Stimulated activated CD4-positive, alpha-beta T cell treated with anti-CD3 and anti-CD28 coated beads, Interleukin-1b, Interleukin-23, amount 100 ng/mL, for 48 hours (primary cell): ENCODE measurements around the gene SIGLEC14.
A peak's percentile ranks its signal among the peaks of the same experiment; 100 is the strongest.
"Not testable (repeated sequence)": the region's sequence is repeated elsewhere in the genome, so short reads cannot be mapped to it uniquely, and the experiment has no call there.

ENCODE experiments used
- DNase-seq: peaks from one replicate; pipeline ENCODE4 v3.0.0-alpha.2; 2020

SIGLEC14 gene

DNA sequence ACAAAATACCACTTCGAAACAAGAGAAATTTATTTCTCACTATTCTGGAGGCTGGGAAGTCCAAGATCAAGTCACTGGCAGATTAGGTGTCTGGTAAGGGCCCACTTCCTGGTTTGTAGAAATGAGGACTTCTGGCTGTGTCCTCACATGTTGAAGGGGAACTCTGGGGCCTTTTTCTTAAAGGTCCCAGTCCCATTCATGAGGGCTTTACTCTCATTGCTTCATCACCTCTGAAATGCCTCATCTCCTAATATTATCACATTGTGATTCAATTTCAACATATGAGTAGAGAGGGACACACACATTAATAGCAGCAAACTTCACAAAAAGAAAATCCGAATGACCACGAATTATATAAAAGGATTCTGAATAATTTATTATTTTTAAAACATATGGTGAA, 21.6 kb upstream of the SIGLEC14 start:
- no peak for DNase-seq

DNA sequence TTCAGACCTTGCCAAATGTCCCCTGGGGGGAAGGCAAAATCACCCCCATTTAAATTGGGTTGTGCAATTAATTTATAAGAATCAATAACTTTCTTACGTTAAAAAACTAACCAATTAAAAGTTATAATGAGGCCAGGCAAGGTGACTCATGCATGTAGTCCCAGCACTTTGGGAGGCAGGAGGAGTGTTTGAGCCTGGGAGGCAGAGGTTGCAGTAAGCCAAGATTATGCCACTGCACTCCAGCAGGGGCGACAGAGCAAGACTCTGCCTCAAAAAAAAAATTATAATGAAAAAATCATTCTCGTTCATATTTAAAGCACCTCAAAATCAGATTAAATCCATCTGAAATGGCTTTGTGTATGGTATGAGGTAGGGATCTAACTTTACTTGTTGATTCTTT, 18.4 kb upstream of the SIGLEC14 start:
- no peak for DNase-seq

DNA sequence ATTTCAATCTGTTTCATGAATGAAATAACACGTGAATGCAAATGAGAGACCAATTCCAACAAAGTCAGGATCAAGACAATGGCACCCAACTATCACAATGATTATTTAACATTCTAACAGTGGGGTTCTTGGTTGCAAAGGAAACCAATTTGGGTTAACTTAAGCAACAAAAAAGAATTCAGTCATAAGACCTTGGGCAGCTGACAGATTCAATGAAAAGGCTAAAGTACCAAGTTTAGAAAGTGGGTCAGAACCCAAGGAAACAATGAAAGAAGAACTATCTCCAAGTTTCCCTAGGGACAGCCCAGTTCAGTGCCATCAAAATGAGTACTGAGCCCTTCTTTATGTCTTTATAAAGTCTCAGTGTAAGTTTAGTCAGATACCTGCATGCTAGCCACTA, 17.5 kb upstream of the SIGLEC14 start:
- no peak for DNase-seq

DNA sequence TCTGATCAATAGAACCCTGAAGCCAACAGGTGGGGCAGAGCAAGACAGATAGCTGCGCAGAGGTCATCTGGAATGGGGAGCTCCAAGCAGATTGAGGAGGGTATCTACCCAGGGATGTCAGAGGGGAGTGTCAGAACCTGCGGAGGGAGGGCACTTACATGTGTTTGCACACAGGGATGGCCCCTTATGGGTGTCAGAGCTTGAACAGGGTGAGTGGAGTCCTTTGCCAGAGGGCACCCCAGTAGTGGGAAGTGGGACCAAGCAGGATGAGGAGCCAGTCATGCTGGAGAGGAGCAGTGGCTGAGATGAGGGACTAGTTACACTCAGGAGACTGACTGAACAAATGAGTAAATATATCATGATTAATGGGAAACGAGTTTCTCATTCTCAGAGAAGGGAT, 17.0 kb upstream of the SIGLEC14 start:
- DNase-seq, result no peak

DNA sequence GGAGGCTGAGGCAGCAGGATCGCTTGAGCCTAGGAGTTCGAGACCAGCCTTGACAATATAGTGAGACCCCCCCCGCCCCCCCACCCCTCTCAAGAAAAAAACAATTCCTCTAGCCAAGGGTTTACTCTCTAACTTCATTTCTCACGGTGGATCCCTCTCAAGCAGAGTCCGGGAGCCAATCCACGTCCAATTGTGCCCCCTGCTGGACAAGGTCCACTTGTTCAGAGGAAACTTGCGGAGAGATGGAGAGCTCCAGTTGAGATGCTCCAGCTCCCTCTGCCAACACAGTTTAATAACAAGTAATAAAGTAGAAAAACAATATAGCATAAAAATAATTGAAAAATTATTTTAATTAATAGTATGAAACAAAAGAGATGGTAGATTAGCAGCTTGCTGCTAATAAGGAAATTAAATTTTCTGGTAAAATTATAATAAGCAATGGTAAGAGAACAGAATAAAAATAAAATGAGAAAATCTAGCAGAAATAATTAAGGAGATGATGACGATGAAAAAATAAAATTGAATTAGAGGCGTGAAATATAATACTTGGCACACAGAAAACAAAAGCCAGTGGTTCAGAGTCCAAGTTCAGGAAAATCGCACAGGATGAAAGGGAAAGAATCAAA, 14.5 kb upstream of the SIGLEC14 start:
- peak; percentile 64 for DNase-seq

DNA sequence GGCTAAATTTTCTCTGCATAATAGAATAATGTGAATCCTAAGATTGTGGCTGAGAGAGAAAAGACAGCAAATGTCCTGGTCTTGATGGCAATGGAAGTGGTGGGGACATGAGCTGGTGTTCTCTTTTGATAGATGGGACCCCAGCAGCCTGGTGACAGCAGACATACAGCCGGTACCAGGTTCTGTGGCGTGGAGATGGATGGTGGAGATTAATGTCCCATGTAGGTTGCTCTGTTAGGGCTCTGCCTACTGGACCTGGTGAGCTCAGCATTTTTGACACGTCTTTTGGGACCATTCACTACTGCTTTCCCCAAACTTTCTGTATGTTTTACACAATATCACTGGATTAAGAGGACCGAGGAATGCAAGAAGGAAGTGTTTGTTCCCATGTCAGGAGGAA, 8.2 kb upstream of the SIGLEC14 start:
- DNase-seq, result no peak

DNA sequence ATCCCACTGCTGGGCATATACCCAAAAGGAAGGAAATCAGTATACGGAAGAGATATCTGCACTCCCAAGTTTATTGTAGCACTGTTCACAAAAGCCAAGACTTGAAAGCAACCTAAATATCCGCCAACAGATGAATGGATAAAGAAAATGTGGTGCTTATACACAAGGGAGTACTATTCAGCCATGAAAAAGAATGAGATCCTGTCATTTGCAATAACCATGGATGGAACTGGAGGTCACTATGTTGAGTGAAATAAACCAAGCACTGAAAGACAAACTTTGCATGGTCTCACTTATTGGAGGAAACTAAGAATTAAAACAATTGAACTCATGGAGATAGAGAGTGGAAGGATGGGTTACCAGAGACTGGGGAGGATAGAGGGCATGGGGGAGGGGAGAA, 6.5 kb upstream of the SIGLEC14 start:
- no peak for DNase-seq

DNA sequence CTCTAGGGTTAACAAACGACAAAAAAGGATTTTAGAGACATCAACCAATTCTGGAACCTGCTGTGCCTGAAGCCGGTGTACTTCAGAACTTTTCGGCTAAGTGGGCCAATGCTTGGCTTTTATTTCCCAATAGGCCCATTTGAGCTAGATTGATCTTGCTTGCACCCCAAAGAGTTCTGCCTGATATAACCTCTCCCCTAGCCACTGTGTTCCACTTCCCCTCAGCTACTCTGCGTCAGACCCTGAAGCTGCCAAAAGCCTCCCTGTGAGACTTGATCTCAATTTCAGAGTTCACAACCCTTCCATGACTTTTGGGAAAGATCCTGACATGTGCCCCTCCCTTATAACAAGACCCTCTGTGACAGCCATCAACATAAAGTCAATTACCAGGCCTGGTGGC, 5.6 kb upstream of the SIGLEC14 start:
- no peak for DNase-seq

DNA sequence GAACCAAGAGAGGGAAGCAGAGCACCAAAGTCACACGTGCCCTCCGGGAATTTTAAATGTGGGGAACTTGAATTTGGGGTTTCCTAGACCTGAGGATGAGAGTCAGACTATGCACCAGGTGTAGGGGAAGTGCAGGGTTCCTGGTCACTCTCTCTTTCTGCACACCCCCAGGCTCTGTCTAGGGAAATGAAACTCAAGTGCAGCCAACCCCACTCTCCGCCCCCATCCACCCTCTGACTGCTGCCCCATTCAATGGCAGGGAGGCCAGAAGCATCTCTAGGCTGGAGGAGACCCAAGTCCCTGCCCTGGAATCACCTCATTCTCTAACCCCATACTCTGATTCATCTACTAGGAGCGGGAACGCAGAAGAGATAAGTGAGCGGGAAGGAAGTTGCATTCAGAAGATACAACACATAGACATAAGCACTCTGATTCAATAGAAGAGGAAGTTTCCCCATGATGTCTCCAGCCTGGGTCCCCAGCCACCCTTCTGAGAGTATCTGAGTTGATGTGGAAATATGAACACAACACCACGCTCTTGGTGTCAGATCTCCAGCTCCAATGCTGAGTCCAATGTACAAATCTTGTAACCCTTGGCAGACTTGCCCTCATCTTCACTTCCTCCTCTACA, 4.7 kb upstream of the SIGLEC14 start:
- no peak for DNase-seq

DNA sequence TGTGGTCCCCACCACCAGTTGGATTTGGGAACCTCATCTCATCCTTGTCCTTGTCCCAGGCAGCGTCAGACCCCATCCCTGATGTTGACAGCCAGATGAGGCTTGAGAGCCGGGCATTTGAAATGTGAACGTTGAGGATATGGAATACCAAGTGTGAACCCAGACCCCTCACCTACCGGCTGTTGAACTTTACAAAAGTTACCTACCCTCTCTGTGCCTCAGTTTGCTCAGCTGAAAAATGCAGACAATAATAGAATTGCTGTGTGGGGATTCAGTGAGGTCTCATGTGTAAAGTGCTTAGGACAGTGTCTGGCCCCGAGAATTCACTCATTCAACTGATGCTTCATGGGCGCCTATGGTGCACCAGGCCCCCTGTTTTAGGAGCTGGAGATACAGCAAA, 693 bp upstream of the SIGLEC14 start:
- DNase-seq, result no peak

DNA sequence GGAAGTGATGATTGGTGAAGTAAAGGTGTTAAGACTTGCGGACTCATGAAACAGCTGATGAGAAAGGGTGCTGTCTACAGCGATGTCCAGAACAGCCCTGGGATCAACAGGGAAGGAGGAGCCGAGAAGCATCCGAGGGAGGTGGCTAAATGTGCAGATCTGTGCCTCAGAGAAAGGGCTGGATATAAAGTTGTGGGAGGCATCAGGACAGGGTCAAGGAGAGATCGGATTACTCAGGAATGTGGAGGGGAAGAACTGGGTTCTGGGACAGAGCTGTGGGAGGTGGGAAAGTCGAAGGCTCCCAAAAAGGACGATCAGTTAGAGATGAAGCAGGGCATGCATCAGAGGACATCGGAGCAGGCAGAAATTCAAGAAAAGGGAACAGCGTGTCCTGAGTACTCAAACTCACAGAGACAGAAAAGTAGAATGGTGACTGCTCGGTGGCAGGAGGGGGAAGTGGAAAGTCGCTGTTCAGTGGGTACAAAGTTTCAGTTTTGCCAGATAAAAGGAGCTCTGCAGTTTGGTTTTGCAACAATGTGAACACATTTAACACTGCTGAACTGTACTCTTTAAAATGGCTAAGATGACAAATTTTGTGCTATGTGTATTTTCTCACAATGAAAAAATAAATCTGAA, 1.9 kb downstream of the SIGLEC14 start:
- DNase-seq, result no peak

DNA sequence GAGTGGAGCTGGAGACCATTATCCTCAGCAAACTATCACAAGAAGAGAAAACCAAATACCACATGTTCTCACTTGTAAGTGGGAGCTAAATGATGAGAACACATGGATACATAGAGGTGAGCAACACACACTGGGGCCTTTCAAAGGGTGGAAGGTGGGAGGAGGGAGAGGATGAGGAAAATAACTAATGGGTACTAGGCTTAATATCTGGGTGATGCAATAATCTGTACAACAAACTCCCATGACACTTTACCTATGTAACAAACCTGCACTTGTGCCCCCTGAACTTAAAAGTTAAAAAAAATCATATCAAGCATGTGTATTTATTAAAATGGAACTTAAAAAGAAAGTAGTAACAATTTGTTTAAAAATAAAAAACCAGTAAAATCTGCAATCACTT, 5.0 kb downstream of the SIGLEC14 start:
- DNase-seq, result no peak

DNA sequence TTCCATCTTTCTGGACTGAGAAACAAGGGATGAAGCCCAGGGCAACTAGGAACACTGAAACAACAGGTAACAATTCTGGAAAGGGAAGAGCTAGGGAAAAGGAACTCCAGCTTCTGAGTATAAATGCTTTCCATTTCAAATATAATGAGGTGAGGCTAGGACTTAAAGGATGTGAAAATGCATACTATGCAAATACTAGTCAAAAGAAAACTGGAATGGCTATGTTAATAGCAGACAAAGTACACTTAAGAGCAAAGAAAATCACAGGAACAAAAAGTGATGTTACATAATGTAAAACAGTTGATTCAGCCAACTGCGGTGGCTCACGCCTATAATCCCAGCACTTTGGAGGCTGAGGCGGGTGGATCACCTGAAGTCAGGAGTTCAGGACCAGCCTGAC, 6.2 kb downstream of the SIGLEC14 start:
- DNase-seq, result no peak

DNA sequence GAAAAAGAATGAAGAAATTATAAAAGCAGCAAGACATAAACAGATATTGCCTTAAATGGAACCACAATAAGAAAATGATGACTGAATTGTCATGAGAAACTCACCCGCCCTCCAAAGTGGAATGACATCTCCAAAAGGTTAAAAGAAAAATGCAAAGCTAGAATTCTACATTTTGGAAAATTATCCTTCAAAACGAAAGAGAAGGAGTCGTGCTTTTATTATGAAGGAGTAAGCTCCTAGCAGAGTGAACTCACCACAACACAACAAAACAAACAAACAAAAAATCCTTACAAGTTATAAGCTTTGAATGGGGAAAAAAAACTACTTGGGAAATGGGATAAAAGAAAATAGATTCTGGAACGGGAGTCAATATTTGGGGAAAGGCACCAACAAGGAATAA, 6.7 kb downstream of the SIGLEC14 start:
- no peak for DNase-seq

DNA sequence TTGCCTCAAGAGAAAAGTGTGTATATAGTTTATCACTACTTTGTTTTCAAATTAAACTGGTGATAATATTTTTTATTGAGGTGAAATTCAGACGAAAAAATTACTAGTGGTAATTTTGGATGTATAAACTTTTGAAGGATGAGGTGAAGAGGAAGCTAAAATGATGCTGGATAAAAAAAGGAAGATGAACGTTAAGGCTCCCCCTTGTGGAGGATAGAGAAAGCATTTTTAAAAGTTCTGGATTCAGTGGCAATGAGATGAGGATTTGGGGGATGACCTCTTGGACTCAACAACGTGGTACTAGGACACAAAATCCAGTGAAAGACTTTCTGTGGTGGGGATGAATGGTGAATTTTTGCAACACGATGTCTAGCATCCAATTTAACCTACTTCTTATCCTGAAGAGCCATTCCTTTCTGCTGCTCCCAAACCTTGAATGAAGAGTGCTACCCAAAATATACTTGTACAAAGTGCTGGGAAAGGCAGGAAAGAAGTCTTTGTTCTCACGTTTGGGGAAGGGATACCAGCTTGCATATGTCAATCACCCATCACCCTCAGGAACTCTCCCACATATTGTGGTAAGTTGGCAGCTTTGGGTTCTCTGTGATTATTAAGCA, 9.2 kb downstream of the SIGLEC14 start:
- DNase-seq, result no peak

DNA sequence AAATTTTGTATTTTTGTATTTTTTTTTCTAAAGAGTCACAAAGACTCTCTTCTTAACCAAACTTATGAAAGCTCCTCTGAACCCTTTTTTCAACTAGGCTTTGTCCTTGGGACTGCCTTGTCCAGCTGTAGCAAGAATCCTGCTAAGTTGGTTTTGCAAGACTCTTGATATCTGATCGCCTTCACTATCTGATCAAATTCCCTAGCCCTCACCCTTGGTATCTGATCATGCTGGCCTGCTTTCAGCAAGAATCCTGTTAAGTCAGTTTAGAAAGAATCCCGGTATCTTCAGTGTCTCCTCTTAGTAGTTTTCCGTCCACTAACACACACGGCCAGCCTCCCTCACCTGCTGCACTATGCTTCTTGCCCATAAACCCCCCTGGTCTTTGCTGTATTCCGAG, 14.5 kb downstream of the SIGLEC14 start:
- no peak for DNase-seq

DNA sequence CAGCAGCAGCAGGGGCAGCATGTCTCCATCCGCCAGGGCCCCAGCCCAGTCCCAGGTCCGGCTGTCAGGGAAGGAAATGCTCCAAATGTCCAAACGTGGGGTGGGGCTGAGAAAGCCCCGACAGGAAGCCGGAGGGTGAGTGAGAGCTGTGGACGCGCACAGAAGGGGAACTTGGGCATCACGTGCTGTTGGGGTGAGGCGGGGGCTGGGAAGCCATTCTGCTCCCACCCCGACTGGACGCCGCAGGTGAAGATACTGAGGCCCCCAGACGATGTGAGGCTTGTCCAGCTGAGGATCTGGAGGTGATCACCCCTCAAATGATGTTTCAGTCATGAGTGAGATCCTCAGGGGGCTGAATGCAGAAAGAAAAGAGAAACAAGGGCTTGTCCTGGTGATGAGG, 16.3 kb downstream of the SIGLEC14 start, which contains the start of gene SIGLEC5:
Gene SIGLEC5 (minus strand): TSS at position 87 of the 400 bp plus-strand sequence. CDS start 66 bp downstream, at position 21.
- not testable (repeated sequence) for DNase-seq

DNA sequence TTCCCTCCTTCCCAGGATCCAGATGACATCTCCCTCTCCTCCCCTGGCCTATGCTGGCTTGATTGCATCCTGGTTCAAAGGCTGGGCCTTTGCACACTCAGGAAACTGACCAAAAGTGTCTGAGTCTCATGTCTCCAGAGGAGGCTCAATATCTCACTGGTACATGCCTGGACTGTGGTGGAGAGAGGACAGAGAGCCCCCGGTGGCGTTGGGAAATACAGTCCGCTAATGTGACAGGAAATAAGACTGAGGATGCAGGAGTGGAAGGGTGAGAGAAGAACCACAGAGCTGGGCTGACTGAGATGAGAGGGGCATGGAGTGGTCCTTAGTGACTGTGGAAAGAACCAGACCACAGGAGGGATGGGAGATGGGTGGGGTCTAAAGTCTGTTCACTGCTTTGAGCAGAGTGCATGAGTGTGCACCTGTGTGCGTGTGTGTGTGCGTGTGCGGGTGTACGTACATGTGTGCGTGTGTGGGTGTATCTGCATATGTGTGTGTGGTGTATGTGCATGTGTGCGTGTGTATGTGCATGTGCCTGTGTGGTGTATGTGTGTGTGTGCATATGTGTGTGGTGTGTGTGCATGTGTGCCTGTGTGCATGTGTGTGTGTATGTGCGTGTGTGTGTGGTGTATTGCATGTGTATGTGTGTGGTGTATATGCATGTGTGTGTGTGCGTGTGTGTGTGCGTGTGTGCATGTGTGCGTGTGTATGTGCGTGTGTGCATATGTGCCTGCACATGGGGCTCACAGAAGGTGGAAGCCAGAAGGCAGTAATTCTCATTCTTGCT, 18.3 kb downstream of the SIGLEC14 start:
- no peak for DNase-seq

DNA sequence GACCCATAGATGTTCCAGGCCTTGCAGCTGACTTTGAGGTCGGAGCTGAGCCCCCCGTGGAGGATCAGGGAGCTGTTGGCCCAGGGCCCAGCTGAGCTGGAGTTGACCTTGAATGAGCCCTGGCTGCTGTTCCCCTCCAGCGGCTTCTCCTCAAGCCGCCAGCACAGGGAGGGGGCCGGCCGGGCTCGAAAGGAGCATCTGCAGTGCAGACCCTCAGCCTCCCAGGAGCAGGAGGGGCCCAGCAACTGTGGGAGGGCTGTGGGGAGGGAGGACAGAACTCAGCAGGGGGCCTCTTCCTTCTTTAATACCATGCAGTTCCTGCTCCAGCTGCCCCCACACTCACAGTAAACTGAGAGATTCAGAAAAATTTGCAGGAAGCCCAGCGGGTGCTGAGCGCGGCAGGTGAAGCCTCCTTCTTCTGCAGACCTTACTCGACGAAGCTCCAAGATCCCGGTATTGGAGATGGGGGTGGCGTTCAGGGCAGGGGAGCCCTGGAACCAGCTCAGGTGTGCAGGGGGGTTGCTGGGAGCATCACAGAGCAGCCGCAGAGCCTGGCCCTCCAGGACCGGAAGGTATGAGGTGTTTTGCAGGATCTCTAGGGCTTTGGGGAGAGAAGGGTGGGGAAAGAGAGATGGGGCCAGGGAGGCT, 19.0 kb downstream of the SIGLEC14 start:
- no peak for DNase-seq

DNA sequence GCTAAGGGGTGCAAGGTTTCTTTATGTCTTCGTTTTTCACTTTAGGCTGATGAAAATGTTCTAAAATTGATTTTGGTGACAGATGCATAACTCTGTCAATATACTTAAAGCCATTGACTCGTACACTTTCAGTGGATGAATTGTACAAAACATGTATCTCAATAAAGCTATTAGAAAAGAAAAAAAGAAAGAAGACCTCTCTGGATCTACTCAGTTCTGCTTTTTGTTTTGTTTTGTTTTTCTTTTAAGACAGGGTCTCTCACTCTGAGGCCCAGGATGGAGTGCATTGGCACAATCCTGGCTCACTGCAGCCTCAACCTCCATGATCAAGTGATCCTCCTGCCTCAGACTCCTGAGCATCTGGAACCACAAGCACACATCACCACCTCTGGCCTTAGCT, 19.9 kb downstream of the SIGLEC14 start:
- DNase-seq, result no peak

DNA sequence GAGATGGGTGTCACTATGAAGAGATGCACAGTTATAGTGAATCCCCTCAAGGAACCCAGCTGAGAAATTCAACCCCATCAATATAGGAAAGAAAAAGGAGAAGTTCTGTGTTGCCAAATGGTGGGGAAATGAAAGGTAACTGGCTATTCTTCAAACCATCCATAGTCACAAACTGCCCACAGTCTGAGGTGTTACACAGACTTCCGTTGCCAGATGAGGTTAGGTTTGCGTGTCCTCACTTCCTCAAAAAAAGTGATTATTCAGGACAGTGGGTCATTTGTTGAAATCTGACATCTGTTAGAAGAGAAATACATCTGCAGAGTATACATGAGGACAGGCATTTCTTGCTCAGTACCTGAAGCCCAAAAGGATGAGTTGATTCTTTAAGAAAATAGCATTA, 25.4 kb downstream of the SIGLEC14 start:
- DNase-seq, result no peak

DNA sequence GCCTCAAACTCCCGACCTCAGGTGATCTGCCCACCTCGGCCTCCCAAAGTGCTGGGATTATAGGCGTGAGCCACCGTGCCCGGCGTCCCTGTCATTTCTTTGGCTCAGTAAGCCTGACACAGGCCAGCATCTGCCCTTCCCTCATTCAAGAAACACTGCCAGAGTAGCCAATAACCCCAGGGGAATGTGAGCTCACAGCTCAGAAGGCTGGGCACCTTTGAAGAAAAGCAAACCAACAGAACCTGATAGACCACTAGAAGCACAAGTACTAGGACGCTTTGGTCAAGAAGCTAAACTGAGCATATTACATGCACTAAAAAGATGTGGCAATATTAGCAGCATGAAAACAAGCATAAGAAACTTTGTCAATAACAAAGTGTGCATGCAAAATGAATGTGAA, 30.6 kb downstream of the SIGLEC14 start:
- DNase-seq, result no peak

DNA sequence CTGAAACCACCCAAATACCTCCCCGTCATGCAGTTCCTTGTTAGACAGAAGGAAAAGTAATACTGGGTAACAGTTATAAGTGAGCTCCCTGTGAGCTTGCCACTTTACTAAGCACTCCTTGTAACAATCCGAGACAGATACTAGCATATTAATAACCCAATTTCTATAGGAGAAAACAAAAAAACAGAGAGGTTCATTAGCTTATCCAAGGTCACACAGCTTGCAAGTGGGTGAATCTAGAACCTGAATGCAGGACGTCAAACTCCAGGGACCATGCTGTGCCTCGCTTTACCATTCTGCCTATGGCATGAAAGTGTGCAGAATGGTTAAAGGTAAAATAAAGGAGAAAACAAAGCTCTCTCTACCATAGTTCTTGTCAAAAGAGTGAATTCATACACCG, 31.8 kb downstream of the SIGLEC14 start:
- no peak for DNase-seq
